ENCODE data around the gene CDH20.

DNA sequence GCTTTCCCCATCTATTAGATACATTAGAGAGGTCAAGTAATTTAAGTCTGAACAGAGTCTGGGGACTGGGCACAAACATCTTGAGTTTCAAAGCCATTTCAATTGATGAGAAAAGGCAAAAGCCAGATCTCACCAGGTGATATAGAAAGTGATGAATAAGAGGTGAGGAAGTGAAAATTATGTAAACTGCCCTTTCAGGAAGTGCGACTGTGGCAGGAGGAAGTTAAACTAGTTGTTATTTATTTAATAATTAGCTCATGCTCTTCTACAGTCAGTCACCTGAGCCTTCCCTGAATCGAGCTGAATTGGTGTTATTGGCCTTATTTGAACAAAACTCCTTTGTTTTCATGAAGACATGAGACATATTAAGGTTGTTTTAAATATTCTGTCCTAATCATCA lies 115.1 kb downstream of the CDH20 start:
- no peak for TF ChIP-seq EZH2 (IDR thresholded peaks at IDR 0.05; ENCODE audit: low read length, missing control alignments)
- TF ChIP-seq, protein P1, sequence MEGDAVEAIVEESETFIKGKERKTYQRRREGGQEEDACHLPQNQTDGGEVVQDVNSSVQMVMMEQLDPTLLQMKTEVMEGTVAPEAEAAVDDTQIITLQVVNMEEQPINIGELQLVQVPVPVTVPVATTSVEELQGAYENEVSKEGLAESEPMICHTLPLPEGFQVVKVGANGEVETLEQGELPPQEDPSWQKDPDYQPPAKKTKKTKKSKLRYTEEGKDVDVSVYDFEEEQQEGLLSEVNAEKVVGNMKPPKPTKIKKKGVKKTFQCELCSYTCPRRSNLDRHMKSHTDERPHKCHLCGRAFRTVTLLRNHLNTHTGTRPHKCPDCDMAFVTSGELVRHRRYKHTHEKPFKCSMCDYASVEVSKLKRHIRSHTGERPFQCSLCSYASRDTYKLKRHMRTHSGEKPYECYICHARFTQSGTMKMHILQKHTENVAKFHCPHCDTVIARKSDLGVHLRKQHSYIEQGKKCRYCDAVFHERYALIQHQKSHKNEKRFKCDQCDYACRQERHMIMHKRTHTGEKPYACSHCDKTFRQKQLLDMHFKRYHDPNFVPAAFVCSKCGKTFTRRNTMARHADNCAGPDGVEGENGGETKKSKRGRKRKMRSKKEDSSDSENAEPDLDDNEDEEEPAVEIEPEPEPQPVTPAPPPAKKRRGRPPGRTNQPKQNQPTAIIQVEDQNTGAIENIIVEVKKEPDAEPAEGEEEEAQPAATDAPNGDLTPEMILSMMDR (conservative IDR thresholded peaks at IDR 0.05 in 1 of 2, IDR thresholded peaks at IDR 0.05 in 1 of 2; ENCODE audit: low read depth in 1 of 2, low read length in 2 of 2), result no peak

All from fibroblast of lung (primary cell).